ENCODE results near the gene QRICH2.

DNA sequence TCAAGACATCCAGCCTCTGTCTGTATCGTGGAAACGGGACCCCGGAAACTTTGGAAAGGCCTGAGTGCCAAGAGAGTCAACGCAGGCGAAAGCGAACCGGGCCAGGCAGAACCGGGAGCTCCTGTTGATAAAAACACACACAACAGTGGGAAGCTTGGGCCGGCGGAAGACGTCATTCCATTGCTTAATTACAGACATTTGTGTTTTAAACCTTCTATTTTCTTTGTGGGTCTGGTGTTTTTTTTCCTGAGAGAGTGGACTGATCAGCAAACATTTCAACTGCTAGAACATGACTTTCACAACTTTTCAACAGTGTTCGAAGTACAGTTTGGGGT lies 66.9 kb downstream of the QRICH2 start:
- TF ChIP-seq, protein P1, sequence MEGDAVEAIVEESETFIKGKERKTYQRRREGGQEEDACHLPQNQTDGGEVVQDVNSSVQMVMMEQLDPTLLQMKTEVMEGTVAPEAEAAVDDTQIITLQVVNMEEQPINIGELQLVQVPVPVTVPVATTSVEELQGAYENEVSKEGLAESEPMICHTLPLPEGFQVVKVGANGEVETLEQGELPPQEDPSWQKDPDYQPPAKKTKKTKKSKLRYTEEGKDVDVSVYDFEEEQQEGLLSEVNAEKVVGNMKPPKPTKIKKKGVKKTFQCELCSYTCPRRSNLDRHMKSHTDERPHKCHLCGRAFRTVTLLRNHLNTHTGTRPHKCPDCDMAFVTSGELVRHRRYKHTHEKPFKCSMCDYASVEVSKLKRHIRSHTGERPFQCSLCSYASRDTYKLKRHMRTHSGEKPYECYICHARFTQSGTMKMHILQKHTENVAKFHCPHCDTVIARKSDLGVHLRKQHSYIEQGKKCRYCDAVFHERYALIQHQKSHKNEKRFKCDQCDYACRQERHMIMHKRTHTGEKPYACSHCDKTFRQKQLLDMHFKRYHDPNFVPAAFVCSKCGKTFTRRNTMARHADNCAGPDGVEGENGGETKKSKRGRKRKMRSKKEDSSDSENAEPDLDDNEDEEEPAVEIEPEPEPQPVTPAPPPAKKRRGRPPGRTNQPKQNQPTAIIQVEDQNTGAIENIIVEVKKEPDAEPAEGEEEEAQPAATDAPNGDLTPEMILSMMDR (conservative IDR thresholded peaks at IDR 0.05; ENCODE audit: low read length): no peak
- TF ChIP-seq EZH2phosphoT487 (IDR thresholded peaks at IDR 0.05; ENCODE audit: borderline replicate concordance, low read depth, low read length): no peak
